Choroid plexus epithelial cell (primary cell): Measurements from ENCODE around the gene ERGIC3.
A peak's percentile ranks its signal among the peaks of the same experiment; 100 is the strongest.

ENCODE experiments used
- DNase-seq: peaks from one replicate; pipeline ENCODE4 v3.0.0-alpha.2; 2010; ENCODE audit warnings: low read depth
- H3K4me3 ChIP-seq: 2 replicates; pipeline ENCODE4 v1.5.1; 2011; ENCODE audit warnings: low read depth, mild to moderate bottlenecking, control low read depth, low read length, moderate library complexity
- TF ChIP-seq, protein P1 (sequence below): conservative IDR thresholded peaks from 2 replicates; pipeline ENCODE4 v1.5.1; 2011; ENCODE audit warnings: low read depth, mild to moderate bottlenecking, control low read depth, inconsistent platforms, low read length, moderate library complexity

ERGIC3 gene

DNA sequence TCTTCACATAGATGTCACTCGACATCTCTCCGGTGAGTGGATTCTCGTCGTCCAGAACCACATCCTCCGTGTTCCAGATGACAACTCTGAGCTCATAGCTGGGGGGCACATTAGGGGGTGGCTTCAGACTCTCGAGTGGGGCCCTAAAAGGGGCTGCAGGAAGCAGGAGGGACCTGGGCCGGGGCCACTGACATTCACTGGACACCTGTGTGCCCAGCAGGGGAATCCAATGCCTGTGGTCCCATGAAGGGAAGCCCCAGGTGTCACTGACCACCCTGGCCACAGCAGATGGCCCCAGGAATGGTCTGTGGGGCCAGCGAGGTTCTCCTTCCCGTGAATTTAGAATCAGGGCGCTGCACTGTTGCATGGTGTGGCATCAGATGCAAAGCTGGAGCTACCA is 18.7 kb downstream of the ERGIC3 start:
- DNase-seq: no peak
- TF ChIP-seq, protein P1, sequence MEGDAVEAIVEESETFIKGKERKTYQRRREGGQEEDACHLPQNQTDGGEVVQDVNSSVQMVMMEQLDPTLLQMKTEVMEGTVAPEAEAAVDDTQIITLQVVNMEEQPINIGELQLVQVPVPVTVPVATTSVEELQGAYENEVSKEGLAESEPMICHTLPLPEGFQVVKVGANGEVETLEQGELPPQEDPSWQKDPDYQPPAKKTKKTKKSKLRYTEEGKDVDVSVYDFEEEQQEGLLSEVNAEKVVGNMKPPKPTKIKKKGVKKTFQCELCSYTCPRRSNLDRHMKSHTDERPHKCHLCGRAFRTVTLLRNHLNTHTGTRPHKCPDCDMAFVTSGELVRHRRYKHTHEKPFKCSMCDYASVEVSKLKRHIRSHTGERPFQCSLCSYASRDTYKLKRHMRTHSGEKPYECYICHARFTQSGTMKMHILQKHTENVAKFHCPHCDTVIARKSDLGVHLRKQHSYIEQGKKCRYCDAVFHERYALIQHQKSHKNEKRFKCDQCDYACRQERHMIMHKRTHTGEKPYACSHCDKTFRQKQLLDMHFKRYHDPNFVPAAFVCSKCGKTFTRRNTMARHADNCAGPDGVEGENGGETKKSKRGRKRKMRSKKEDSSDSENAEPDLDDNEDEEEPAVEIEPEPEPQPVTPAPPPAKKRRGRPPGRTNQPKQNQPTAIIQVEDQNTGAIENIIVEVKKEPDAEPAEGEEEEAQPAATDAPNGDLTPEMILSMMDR: no peak
- no peak overlapping the region for H3K4me3 ChIP-seq

DNA sequence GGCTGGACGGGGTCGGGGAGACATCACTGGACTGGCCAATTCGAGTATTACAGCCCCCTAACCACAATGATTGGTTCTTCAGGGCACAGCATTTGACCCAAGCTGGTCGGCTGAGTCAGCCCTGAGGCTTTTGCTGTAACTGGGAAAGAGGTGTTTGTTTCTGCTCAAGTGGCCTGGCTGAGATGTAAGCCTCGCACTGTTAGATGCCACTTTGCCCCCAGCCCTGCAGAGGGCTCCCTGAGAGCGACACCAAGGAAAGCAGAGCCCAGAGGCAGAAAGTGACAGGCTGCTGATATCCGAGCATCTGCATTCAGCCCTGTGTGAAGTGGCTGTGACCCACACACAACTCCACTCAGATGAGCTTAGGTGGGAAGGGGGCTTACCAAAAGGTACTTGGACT is 19.4 kb downstream of the ERGIC3 start:
- no peak overlapping the region for H3K4me3 ChIP-seq
- TF ChIP-seq, protein P1: peak; percentile 44
- peak; percentile 64 for DNase-seq

DNA sequence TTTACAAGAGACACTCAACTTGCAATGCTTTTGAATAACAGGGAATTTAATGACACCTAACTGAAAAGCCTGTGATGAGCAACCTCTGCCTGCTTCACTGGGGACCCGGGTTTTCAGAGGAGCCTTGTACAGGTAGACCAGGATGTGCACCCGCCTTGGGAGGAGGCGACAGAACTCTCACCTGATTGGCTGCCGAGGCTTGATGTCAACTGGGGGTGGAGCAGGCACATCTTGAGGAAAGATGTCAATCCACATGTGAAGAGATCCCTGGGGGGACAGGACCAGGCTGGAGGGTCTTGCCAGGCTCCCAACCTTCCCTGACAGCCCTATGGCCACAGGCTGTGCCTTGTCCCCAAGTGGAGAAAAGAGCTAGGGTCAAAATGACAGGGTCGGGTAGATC is 19.8 kb downstream of the ERGIC3 start:
- H3K4me3 ChIP-seq: no peak overlapping the region
- DNase-seq: no peak
- TF ChIP-seq, protein P1: no peak

DNA sequence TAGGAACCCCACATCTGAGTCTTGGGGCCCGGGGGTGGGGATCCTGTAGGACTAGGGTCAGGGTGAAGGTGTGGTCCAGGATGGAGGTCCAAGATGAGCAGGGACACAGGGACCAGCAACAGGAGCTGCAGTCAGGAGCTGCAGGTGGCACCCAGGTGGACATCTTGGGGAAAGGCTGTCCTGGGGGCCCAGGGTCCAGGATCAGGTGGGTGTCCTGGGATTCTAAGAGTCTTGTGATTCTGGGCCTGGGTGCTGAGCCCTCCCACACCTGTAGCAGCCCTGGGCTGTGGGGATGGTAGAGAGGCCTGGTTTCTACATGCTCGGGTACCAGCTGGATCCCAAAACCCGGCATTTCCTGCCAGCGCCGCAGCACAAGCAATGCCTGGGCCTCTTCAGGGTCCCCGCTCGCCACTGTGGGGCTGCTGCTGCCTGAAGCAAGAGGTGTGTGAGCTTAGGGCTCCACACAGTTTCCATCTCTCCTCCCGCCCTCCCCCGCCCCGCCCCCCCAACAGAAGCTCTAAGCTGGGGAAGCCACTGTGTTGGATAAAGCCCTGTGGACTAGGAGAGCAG is 20.7 kb downstream of the ERGIC3 start:
- DNase-seq: no peak
- TF ChIP-seq, protein P1: no peak

DNA sequence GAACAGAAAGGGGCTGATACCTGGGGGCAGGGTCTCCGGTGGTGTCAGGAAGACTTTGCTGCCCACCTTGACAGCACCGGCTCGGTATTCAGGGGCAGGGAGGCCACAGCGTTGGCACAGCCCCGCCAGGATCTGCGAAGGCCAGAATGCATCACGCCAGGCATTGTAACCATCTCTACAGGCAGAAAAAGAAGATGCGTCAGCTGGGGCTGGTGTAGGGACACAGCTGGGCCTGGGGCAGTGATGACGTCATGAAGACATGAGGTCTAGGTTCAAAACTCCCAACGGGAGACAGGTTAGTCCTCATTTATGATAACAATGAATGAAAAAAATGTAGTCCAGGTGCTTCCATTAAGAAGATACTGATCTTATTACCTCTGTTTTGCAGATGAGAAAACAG is 22.0 kb downstream of the ERGIC3 start:
- TF ChIP-seq, protein P1: no peak
- H3K4me3 ChIP-seq: no peak overlapping the region
- no peak for DNase-seq

More for the DNA sequence above, 20.7 kb downstream of the ERGIC3 start:
- no peak overlapping the region for H3K4me3 ChIP-seq

DNA sequence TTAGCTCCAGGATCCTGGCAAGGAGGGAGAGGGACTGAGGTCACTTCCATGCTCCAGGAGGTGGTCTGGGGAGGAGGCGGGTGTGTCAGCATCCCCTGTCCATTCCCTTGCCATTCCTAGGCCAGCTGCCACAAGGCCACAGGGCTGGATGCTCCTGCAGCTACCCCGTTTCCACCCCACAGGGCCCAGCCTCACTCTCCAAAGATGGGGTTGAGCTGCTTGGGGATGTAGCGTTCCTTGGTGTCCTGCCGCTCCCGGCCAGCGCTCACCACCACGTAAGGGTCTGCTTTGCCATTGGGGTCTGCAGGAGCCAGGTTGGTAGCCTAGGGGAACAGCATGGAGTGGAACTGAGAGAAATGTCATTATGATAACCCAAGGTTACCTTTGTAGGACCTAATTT is 23.0 kb downstream of the ERGIC3 start:
- no peak for DNase-seq
- TF ChIP-seq, protein P1: no peak
- no peak overlapping the region for H3K4me3 ChIP-seq

DNA sequence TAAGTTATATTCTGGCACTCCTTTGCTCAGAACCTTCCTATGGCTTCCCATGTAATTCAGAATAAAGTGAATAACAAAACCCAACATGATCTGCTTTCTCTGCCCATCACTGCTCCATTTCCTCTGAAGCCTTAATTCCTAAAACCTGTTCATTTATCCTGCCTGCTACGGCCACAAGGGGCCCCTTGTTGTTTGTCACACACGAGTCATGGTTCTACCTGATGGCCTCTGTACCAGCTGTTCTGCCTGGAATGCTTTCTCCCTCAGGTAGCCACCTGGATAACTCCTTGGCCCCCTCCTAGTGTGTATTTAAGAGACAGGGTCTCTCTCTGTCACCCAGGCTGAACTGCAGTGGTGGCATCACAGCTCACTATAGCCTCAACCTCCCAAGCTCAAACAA is 26.8 kb downstream of the ERGIC3 start:
- no peak for DNase-seq
- TF ChIP-seq, protein P1: peak; percentile 33
- no peak overlapping the region for H3K4me3 ChIP-seq
